Measurements from ENCODE around the gene TBC1D22A.

TBC1D22A gene

GRCh38 chr22:46774253-46774979 is 12.0 kb downstream of the TBC1D22A start:
- no peak for TF ChIP-seq CTCF (IDR thresholded peaks at IDR 0.05; ENCODE audit: low read length, missing control alignments)
- DNase-seq (ENCODE audit: low read depth), result no peak
- no peak overlapping the region for H3K4me3 ChIP-seq (replicated peaks; ENCODE audit: low read depth, low read length)

GRCh38 chr22:46774980-46775849 is 12.8 kb downstream of the TBC1D22A start:
- H3K4me3 ChIP-seq (replicated peaks; ENCODE audit: low read depth, low read length), result no peak overlapping the region
- no peak for TF ChIP-seq CTCF (IDR thresholded peaks at IDR 0.05; ENCODE audit: low read length, missing control alignments)
- DNase-seq (ENCODE audit: low read depth), result no peak

- no peak overlapping the region for H3K4me3 ChIP-seq (replicated peaks; ENCODE audit: low read depth, low read length)
- TF ChIP-seq CTCF (IDR thresholded peaks at IDR 0.05; ENCODE audit: low read length, missing control alignments), result no peak
Measured at GRCh38 chr22:46775850-46776826, 13.7 kb downstream of the TBC1D22A start.

GRCh38 chr22:46776876-46777608 is 14.6 kb downstream of the TBC1D22A start:
- H3K4me3 ChIP-seq (replicated peaks; ENCODE audit: low read depth, low read length), result no peak overlapping the region
- DNase-seq (ENCODE audit: low read depth), result no peak
- TF ChIP-seq CTCF (IDR thresholded peaks at IDR 0.05; ENCODE audit: low read length, missing control alignments), result no peak

More at GRCh38 chr22:46775850-46776826, 13.7 kb downstream of the TBC1D22A start:
- DNase-seq (ENCODE audit: low read depth), result no peak

- no peak for DNase-seq (ENCODE audit: low read depth)
- TF ChIP-seq CTCF (IDR thresholded peaks at IDR 0.05; ENCODE audit: low read length, missing control alignments), result no peak
- no peak overlapping the region for H3K4me3 ChIP-seq (replicated peaks; ENCODE audit: low read depth, low read length)
Measured at GRCh38 chr22:46777609-46777970, 15.1 kb downstream of the TBC1D22A start.

- DNase-seq (ENCODE audit: low read depth), result no peak
- TF ChIP-seq CTCF (IDR thresholded peaks at IDR 0.05; ENCODE audit: low read length, missing control alignments), result no peak
- H3K4me3 ChIP-seq (replicated peaks; ENCODE audit: low read depth, low read length), result no peak overlapping the region
Measured at GRCh38 chr22:46779023-46779422, 16.6 kb downstream of the TBC1D22A start.
